ENCODE measurements around the gene SOHLH2.

Gene SOHLH2, protein sequence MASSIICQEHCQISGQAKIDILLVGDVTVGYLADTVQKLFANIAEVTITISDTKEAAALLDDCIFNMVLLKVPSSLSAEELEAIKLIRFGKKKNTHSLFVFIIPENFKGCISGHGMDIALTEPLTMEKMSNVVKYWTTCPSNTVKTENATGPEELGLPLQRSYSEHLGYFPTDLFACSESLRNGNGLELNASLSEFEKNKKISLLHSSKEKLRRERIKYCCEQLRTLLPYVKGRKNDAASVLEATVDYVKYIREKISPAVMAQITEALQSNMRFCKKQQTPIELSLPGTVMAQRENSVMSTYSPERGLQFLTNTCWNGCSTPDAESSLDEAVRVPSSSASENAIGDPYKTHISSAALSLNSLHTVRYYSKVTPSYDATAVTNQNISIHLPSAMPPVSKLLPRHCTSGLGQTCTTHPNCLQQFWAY

DNA sequence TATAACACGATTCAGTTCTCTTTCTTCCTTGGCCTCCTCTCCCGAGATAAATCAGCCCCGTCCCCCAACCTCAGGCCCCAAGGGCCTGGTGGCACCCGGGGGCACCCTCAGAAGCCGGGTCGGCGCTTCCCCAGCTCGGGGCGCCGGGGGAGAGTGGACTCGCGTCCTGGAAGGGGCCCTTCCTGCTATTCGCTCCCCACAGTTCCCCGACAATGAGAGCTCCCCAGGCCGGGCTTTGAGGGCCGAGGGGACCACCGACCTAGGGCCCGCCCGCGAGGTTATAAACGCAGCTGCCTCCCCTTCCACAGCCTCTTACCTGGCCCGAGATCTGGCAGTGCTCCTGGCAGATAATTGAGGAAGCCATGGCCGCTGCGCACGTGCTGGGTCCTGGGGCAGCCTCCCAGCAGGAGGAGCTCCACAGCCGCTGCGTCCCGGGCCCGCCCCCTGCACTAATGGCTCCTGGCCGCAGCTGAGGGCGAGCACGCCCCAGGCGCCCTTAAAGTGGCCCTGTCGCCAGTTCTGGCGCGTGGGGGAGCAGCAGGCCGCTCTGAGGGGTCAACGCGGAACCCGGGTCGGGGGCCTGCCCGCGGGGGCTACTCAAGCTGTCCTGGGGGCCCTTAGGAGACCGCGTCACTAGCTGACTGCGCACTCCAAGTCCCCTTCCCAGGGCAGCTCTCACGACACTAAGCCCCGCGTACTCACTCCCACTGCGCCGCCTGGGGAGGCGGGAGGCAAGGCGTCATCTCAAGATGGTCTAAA is at the start of gene SOHLH2:
Gene SOHLH2, minus strand, starts transcription at position 394 of the 759 bp plus-strand sequence. Its CDS starts 30 bp downstream, at position 364.
- DNase-seq (ENCODE audit: low read depth) = no peak

DNA sequence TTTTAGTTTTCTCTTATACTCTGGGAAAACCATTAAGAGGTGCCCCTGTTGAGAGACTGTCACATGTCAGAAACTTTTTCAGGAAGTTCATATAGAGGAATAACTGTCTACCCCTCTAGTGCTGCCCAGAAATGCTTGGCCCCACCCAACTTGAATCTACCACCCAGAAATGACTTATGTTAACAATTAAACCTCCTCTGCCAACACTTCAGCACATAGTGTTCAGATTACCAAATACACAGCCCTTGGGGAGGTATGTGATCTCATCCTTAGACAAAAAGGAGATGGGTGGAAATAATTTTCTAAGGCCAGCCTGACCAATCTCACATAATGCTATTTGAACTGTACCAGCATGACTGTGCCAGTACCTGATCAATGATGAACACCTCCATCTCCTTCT is 47.6 kb upstream of the SOHLH2 start:
- no peak for DNase-seq (ENCODE audit: low read depth)

DNA sequence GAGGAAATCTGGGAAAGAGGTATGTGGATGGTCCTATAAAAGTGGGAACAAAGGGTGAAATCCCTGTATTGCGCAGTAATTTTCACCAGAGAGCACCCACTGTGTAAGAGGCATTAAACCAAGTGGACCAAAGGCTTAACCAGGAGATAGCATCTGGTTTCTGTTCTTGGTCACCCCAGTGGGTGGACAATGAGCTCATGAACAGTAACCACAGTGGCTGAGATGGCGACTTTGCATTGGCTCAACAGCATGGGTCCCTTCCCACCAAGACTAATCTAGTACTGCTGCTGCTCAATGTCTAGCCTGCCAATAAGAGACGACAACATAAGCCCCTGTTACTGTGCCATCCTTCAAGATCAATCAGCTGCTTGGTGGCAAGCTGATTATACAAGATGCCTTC is 46.7 kb upstream of the SOHLH2 start:
- no peak for DNase-seq (ENCODE audit: low read depth)

DNA sequence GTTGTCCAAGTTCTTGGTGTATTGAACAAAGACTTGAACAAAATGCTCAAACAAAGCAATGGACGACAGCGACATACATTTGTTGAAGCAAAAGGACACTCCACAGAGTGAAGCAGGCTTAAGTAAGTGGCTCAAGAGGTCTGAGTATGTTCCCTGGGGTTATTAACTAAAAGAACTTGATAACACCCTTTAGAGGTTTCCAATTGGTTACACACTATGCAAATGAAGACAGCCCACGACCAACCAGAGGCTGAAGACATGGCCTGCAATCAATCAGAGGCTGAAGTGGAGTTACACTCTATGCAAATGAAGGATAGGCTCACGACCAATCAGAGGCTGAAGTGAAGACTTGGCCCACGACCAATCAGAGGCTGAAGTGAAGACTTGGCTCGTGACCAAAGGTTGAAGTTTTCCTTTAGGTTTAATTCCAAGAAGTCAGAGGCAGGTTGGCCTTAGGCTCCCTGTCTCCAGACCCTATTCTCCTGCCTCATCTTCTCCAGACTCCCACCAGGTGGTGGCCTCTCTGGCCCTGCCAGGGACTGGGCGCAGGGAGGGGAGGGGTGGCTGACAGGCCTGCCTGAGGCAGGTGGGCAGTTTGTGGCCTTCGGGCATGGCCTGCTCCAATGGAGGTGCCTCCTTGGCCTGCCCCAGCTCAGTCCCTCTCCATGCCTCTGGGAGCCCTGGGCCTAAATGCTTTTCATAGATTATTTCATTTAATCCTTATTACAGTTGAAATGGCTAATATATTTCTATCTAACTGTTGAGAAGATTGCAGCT is 45.2 kb upstream of the SOHLH2 start:
- DNase-seq (ENCODE audit: low read depth) = no peak

DNA sequence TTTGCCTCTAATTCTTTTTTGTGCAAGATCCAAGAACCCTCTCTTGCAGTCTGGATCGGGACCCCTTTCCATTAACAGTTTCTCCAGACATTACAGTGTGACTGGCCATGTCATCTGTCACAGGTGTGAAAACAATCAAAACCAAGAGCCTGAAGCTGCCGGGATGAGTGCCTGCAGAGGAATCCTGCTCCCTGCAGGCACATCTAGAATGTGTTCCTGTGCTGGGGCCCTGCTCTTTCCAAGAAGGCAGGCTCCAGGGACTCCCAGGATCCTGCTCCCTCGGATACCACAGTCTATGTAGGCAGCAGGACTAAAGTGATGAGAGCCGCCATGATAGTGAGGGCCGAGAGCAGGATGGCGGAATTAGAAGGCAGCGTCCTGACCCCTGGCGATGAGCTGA is 44.5 kb upstream of the SOHLH2 start:
- DNase-seq (ENCODE audit: low read depth) = no peak

DNA sequence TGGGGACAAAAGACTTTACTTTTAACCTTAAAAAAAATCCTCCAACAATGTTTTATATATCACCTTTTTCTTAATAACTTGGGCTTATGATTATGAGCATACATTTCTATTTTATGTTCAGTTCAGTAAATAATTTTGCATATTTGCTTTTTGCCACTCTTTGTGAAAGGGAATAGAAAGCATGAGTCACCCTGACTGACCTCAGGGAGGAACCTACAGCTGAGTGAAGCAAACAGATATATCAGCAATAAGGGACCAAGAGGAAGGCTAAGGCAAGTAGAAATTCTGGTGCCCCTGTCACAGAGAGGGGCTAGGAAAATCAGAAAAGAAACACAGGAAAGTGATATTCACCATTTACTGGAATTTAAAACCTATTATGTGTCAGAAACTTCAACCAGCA is 37.2 kb upstream of the SOHLH2 start:
- DNase-seq (ENCODE audit: low read depth) = no peak

DNA sequence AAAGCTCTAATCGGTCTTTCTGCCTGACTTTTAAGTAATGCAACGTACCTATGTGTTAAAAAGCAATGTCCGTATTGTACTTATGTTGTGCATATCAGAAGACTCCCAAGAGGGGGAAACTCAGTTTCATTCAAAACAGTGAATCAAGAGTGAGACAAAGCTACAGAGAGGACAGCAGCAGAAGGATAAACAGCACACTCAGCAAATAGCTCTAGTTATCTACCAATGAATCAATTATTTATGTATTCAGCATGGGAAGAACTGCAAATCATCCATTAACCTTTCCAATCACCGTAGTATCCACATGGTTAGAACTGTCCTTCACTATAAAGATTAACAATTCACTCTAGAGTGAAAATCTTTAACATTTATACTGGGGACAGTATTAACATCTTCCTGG is 36.7 kb upstream of the SOHLH2 start:
- DNase-seq (ENCODE audit: low read depth) = no peak

DNA sequence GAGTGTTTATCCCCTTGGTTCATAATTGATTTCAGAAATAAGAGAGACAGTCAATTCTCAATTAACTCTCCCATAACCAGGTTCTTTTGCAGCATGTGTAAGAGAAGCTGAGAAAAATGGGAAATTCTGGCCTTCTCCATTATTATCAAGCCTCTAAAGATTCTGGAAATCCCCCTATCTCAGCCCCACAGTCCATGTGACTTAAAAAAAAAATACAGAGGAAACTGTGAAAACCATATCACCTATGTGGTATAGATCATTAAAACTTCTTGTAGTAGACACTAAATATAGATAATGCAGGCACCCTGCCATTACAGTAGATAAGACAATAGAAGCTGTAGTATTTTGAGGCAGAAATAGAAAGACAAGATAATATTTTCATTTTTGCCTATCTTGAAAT is 34.3 kb upstream of the SOHLH2 start:
- DNase-seq (ENCODE audit: low read depth) = no peak

DNA sequence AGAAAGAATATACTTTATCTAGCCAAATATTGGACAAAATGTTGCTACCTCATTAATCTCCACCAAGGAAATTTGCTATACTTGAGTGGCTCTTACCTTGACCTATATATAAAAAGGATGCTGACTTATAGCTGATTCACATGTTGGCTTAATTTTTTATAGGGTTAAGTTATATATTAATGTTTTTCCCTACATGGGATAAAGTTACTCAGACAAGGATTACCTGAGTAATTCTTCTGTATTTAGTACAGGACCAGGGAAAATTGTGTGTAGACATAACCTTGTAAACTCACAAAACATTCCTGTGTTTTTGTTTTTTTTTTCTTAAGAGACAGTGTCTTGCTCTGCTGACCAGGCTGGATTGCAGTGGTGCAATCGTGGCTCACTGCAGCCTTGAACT is 30.6 kb upstream of the SOHLH2 start:
- DNase-seq (ENCODE audit: low read depth) = no peak

DNA sequence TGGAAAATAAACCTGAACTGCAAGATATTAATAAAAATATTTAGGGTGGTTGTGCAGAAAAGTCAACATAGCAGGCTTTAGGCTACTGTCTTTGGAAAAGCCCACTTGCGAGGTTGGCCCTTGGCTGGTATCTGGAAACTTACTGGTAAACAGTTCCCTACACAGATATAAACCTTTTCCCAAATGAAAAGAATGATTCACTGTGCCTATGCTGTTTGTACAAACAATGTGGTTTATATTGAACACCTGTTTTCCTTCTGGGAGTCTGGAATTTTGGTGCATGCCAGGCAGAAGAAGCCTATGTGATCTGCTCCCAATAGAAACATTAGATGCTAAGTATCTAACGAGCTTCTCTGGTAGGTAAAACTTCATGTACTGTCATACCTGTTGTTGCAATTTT is 29.7 kb upstream of the SOHLH2 start:
- no peak for DNase-seq (ENCODE audit: low read depth)

DNA sequence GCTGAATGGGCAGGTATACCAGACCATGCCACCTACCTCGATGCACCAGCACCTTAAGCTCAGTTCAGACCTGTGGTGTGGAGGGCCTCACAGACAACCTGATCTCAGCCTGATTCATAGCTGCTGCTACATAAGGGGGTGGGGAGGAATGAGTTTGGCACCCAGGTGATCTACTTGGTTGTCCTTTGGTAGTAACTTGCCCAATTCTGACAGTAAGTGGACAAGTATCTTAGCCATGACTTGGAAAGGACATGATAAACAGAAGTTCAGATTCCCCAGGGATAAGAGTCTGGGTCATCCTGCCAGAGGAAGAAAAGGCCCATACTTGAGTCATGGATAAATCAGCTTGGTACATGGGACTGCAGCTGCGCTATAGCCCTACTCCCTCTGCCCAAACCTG is 28.4 kb upstream of the SOHLH2 start:
- DNase-seq (ENCODE audit: low read depth) = no peak

DNA sequence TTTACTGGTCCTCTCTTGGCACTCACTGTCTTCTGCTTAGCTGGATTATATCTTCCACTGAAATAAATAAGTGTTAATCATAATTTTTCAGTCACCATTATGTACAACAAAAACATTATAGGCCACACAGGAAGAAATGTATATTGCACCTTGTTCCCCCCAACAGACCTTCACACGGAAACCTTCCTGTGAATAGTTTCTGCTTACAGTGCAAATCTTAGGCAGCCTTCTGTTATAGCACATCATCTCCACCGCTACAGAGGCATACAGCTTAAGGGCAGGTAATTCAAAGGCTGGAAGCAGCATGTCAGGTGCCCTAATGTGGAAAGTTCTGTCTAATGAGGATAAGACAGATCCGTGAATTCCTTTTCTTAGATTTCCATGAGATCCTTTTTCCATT is 16.9 kb upstream of the SOHLH2 start:
- no peak for DNase-seq (ENCODE audit: low read depth)

DNA sequence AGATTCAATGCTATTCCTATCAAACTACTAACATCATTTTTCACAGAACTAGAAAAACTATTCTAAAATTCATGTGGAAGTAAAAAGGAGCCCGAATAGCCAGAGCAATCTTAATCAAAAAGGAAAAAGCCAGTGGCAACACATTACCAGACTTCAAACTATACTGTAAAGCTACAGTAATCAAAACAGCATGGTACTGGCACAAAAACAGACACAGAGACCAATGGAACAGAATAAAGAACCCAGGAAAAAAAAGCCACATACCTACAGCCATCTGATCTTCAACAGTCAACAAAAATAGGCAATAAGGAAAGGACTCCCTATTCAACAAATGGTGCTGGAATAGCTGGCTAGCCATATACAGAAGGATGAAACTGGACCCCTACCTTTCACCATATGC is 10.4 kb upstream of the SOHLH2 start:
- no peak for DNase-seq (ENCODE audit: low read depth)

DNA sequence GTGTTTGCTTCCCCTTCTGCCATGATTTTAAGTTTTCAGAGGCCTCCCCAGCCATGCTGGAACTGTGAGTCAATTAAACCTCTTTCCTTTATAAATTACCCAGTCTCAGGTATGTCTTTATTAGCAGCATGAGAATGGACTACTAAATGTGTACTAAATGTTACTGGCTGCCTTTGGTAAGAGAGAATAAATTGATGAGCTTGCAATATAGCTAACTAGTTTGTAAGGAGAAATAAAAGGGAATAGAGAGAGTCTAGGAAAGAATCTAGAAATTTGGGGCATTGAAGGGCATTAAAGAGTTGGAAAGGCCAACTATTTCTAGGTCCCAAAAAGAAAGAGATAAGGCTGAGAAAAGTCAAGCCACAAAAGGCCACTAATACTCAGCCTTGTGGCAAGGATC is 5.5 kb upstream of the SOHLH2 start:
- no peak for DNase-seq (ENCODE audit: low read depth)

DNA sequence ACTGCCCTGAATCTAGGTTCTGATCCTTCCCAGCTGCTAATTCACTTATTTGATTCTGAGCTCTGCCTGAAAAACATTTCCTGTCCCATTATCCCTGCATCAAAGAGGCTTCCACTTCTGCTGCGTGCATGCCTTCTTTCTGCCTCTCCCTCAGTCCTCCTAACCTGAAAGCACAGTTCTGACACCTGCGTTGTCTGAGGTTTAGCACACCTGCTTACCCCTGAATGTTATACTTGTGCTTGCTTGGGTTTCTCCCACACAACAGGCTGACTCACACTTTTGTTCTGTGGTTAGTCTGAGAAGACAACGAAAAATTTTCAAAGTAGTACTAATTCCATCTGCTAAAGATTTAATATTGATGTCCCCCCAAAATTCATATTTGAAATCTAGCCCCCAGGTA is 3.1 kb upstream of the SOHLH2 start:
- no peak for DNase-seq (ENCODE audit: low read depth)

DNA sequence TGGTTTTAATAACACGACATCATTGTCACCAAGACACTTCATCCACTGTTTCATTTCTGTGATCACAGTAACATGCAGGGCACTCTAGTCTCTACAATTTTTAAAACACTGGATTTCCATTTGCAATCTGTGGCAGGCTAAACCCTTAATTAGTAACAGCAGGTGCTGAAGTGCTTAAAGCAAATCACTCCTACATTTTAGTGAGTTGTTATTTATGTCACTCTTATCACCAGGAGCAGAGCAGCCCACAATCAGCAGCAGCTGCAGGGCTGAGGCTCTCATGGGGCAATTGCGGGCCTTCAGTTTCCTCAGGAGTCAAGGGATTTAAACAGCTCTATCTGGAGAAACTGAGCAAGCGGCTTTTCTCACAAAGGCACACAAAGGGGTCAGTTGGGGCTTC is 1.6 kb downstream of the SOHLH2 start:
- DNase-seq (ENCODE audit: low read depth) = no peak

DNA sequence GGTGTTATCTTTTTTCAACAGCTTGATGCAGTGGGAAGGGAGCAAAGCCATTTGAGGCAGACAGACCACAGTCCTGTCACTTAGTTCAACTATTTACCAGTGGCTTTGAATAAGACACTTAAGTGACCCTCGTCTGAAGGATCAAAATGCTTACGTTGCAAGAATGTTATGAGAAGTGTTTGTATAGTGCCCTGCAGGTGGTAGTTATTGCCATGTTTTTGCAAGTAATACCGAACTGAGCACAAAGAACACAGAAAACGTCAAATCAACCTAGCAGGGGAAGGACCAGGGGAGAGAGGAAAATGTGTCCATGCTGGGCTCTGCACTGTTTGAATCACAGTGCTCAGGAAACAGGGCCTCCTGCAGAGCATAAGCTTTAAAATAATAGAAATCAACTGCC is 2.8 kb downstream of the SOHLH2 start:
- DNase-seq (ENCODE audit: low read depth) = no peak

DNA sequence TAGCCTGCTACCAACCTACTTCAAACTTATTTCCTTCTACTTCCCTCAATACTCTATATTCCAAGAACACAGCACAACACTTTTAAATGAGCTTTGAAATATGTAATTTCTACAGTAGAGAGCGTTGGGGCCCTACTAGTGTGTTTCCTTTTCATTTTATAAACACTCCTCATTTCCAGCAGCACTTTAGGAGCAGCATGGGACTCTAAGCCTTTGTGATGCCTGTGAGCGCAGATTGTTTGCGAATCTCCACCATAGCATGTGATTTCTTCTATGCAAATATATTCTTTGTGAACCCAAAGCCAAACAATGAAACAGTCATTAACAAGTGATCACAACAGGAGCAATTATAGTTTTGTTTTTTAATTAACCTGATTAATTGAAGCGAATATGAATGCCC is 3.6 kb downstream of the SOHLH2 start:
- no peak for DNase-seq (ENCODE audit: low read depth)

DNA sequence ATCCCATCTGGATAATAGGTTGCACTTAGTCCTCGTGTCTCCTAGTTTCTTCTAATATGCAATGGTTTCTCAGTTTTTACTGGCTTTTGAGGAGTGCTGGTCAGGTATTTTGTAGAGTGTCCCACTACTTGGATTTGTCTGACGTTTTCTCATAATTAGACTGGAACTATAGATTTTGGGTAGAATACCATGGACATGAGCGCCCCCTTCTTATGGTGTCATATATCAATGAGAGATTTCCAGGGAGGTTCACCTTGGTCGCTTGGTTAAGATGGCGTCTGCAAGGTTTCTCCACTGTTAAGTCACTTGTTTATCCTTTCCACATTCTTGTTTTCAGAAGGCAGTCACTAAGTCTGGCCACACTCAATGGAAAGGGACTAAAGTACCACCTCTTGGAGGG is 6.7 kb downstream of the SOHLH2 start:
- no peak for DNase-seq (ENCODE audit: low read depth)

DNA sequence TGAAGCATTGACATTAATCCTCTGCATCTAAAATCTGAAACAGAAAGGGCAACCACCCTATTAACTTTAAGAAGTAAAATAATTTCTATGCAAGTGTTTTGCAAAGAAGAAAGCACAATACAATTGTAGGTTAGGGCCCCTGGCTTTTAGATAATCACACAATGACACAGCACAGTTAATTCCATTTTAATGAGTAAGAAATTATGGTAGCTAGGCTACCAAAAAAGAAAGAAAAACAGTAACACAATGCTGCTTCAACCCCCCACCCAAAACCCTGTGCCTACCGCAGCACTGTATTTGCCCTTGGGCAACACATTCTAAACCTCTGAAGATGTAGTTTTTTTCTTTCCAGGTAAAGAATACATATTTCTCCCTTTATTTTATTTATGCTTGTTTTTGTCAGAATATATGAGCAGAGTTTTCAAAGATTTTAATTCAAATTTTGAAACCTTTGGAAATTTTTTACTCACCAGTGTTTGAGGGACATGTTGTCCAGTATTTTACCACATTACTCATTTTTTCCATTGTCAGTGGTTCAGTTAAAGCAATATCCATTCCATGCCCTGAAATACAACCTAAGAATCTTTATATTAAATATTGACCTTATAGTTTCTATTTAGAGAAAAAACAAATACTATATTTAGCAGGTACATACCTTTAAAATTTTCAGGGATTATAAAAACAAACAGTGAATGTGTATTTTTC is 21.1 kb downstream of the SOHLH2 start:
- no peak for DNase-seq (ENCODE audit: low read depth)

DNA sequence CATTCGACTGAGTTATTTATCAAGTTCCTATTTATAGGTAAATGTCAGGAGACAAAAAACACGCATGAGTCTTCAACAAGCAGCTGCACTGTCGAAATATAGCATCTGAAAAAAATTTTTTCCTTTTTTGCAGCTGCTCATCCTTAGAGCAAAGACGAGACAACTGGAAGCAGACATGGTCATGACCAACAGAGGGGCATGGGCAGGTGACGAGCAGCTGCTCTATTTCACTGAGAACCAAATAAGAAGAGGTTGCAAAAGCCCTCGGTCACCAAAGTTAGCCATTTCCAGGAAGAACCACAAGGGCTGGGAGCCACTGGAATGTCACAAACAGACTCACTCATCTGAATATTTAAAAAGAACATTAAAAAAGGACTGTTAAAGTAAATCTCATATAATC is 22.2 kb downstream of the SOHLH2 start:
- no peak for DNase-seq (ENCODE audit: low read depth)

DNA sequence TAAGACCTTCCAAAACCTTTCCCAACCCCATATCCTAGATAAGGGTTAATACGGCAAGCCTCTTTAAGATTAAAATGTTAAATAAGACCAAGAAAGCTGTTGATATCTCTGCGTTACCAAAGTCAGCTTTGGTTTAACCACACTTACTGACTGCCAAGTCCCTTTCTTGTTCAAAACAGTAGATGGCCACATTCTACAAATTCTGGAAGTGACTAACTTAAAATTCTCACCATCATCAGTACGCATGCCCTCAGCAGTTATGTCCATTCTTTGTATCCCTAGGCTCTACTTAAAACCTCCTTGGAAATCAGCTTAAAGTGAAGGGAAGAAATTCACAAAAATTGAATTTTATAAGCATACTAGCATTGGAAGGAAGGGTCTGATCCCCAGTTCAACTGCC is 23.6 kb downstream of the SOHLH2 start:
- no peak for DNase-seq (ENCODE audit: low read depth)

Data from activated T-helper 9 cell treated with anti-CD3 and anti-CD28 coated beads, Interleukin-2, amount 50 U/mL, for 16 hours (primary cell).